Measurements from ENCODE around the gene ODF4. TPM values are rescaled to one million over a fixed set of nuclear protein-coding genes. Genes with fewer than 3 reads are reported as not detected.

The ODF4 gene
- not detected for total RNA-seq

GRCh38 chr17:8339540-8339939 lies at the start of gene ODF4:
Gene ODF4 (plus strand): TSS chr17:8339840. CDS start chr17:8340052, 212 bp downstream.
- Histone ChIP-seq H3K27me3 (no peaks in the 10 kb centered on the region), H3K36me3 (no peaks in the 10 kb centered on the region), H3K9me3 (no peaks in the 10 kb centered on the region), H3K4me1 (no peaks in the 10 kb centered on the region), H3K4me3 (no peak within 1 kb of the TSS), H3K27ac (no peak within 1 kb of the TSS)
- TF ChIP-seq EP300 (IDR thresholded peaks at IDR 0.05) (no peak), CTCF (IDR thresholded peaks at IDR 0.05) (no peak), POLR2AphosphoS5 (IDR thresholded peaks at IDR 0.05) (no peak), POLR2A (IDR thresholded peaks at IDR 0.05) (no peak)
- ATAC-seq, result no peak
- 76 to 100% methylated on average over 1 to 2 of the region's 2 CpGs for WGBS, 2 donors (ENCODE audit: low coverage in 1 of 2)

GRCh38 chr17:8290043-8290442 lies 49.6 kb upstream of the ODF4 start:
- Histone ChIP-seq H3K4me3 (no peak overlapping the region), H3K27ac (no peak overlapping the region), H3K4me1 (peaks cover 0 to 37% (median 17%) of the 10 kb centered on the region in 3 donors), H3K36me3 (no peaks in the 10 kb centered on the region), H3K9me3 (no peaks in the 10 kb centered on the region), H3K27me3 (no peaks in the 10 kb centered on the region)
- 20% methylated on average over 1 of the region's 3 CpGs; no CpG with 5 or more reads in 1 of the 2 donors for WGBS, 2 donors (ENCODE audit: low coverage in 1 of 2)
- no peak for TF ChIP-seq POLR2AphosphoS5 (IDR thresholded peaks at IDR 0.05)
- TF ChIP-seq POLR2A (IDR thresholded peaks at IDR 0.05), result no peak
- no peak for TF ChIP-seq CTCF (IDR thresholded peaks at IDR 0.05)
- no peak for TF ChIP-seq EP300 (IDR thresholded peaks at IDR 0.05)
- ATAC-seq, result no peak

- Histone ChIP-seq H3K36me3 (no peaks in the 10 kb centered on the region), H3K4me1 (peaks cover 0 to 36% (median 17%) of the 10 kb centered on the region in 3 donors), H3K27me3 (no peaks in the 10 kb centered on the region), H3K9me3 (no peaks in the 10 kb centered on the region), H3K27ac (no peak overlapping the region), H3K4me3 (no peak overlapping the region)
- no peak for ATAC-seq
- TF ChIP-seq POLR2AphosphoS5 (IDR thresholded peaks at IDR 0.05) (no peak), EP300 (IDR thresholded peaks at IDR 0.05) (no peak)
- WGBS, 2 donors (ENCODE audit: low coverage in 1 of 2), result 70 to 86% methylated on average over 2 to 4 of the region's 5 CpGs
These were observed 46.8 kb upstream of the ODF4 start for GRCh38 chr17:8292639-8293395.

- Histone ChIP-seq H3K4me1 (peaks cover 0 to 26% (median 13%) of the 10 kb centered on the region in 3 donors), H3K27me3 (no peaks in the 10 kb centered on the region), H3K9me3 (no peaks in the 10 kb centered on the region), H3K27ac (peak overlapping the region in 3 of 4 donors; percentile 90 to 94 (median 93)), H3K4me3 (no peak overlapping the region), H3K36me3 (no peaks in the 10 kb centered on the region)
- TF ChIP-seq EP300 (IDR thresholded peaks at IDR 0.05) (no peak), CTCF (IDR thresholded peaks at IDR 0.05) (no peak), POLR2AphosphoS5 (IDR thresholded peaks at IDR 0.05) (no peak), POLR2A (IDR thresholded peaks at IDR 0.05) (no peak)
- ATAC-seq, result no peak
- WGBS, 2 donors (ENCODE audit: low coverage in 1 of 2), result 87% methylated on average over 4 of the region's 9 CpGs; no CpG with 5 or more reads in 1 of the 2 donors
These were observed 45.3 kb upstream of the ODF4 start for GRCh38 chr17:8294361-8294760.

- Histone ChIP-seq H3K4me3 (peak overlapping the region; percentile 54 to 74), H3K9me3 (no peaks in the 10 kb centered on the region), H3K36me3 (no peaks in the 10 kb centered on the region), H3K27ac (peak overlapping the region; percentile 78 to 94 (median 92)), H3K4me1 (peaks cover 0 to 21% (median 9%) of the 10 kb centered on the region in 3 donors), H3K27me3 (no peaks in the 10 kb centered on the region)
- WGBS, 2 donors (ENCODE audit: low coverage in 1 of 2), result 6 to 11% methylated on average over 8 to 15 of the region's 15 CpGs
- TF ChIP-seq POLR2AphosphoS5 (IDR thresholded peaks at IDR 0.05) (no peak), CTCF (IDR thresholded peaks at IDR 0.05) (no peak), EP300 (IDR thresholded peaks at IDR 0.05) (no peak), POLR2A (IDR thresholded peaks at IDR 0.05) (no peak)
- peak; percentile 9 for ATAC-seq
These were observed 44.8 kb upstream of the ODF4 start for GRCh38 chr17:8294814-8295316.
